ENCODE data around the gene ZBTB16.

ZBTB16 gene

GRCh38 chr11:114073007-114073827 lies 13.7 kb downstream of the ZBTB16 start (continued):
- TF ChIP-seq OSR2 (tag by site-specific recombination; IDR thresholded peaks at IDR 0.05) (no peak), ZNF423 (tag by site-specific recombination; IDR thresholded peaks at IDR 0.05) (no peak), ZNF239 (tag by site-specific recombination; IDR thresholded peaks at IDR 0.05) (no peak), ZNF623 (tag by site-specific recombination; IDR thresholded peaks at IDR 0.05) (no peak), RBAK (tag by site-specific recombination; IDR thresholded peaks at IDR 0.05) (no peak), ZXDB (tag by site-specific recombination; IDR thresholded peaks at IDR 0.05) (no peak)
- TF ChIP-seq, protein P1, sequence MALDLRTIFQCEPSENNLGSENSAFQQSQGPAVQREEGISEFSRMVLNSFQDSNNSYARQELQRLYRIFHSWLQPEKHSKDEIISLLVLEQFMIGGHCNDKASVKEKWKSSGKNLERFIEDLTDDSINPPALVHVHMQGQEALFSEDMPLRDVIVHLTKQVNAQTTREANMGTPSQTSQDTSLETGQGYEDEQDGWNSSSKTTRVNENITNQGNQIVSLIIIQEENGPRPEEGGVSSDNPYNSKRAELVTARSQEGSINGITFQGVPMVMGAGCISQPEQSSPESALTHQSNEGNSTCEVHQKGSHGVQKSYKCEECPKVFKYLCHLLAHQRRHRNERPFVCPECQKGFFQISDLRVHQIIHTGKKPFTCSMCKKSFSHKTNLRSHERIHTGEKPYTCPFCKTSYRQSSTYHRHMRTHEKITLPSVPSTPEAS (tag by site-specific recombination; IDR thresholded peaks at IDR 0.05), result no peak

GRCh38 chr11:114073828-114074381 lies 14.4 kb downstream of the ZBTB16 start:
- Histone ChIP-seq H3K4me1 (ENCODE audit: control insufficient read depth, insufficient read depth, low read length) (peaks cover 24% of the 10 kb centered on the region), H3K27ac (ENCODE audit: extremely low read depth, low read depth, low read length) (no peak overlapping the region), H3K9me3 (ENCODE audit: control insufficient read depth, insufficient read depth, low read depth, low read length) (no peaks in the 10 kb centered on the region), H3K4me3 (ENCODE audit: low read depth, low read length) (no peak overlapping the region), H3K36me3 (ENCODE audit: control insufficient read depth in 2 of 2, insufficient read depth in 1 of 2, low read length in 2 of 2) (no peaks in the 10 kb centered on the region)
- POLR2A ChIA-PET, result interaction anchor here (1.5 kb wide), 1 partner anchor 14 kb away, joined by 3 read pairs; no protein-coding TSS in a partner anchor
- CTCF ChIA-PET, result no interaction called here
- TF ChIP-seq ZNF768 (tag by site-specific recombination; IDR thresholded peaks at IDR 0.05) (no peak), OSR2 (tag by site-specific recombination; IDR thresholded peaks at IDR 0.05) (0 out of 2 replicates have a peak, but pooled peaks have one; percentile 19)

DNA sequence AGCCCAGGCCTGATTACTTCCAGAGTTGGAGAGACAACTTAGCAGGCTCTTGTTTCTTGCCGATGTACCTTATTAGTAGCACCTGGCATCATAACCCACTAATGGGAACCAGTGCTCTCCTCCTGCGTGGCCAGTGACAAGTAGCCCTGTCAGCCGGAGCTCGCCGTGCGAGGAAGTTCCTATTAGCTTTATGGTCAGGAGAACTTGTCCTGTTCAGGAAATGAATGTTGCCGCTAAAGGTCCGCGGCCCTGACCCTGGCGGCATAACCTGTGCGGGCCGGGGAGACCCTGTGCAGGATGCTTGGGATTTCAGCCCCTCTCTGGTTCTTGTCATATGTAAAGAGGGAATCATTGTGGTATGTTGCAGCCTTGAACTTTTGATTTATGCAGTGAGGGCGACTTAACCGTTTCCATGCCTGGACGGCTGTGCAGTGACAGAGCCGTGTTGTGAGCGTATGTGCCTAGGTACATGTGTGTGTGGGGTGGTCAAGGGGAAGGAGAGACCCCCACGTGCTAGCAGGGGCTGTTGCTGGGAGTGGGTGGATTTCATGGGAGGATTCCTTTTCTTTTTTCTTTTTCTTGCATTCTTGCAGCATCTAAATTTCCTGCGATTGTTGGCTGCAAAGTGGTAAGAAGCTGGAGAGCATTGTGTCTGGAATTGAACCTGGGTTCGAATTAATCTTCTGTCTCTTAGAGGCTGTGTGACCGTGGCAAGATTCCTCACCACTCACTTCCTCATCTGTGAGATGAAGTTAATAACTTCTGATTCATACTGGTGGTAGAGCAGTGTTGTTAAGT lies 15.2 kb downstream of the ZBTB16 start:
- ChIA-PET CTCF (no interaction called here), POLR2A (interaction anchor here (1.5 kb wide), 1 partner anchor 15 kb away, joined by 3 read pairs; no protein-coding TSS in a partner anchor)
- TF ChIP-seq KLF10 (tag by site-specific recombination; IDR thresholded peaks at IDR 0.05), result no peak
- TF ChIP-seq ZNF677 (tag by site-specific recombination; IDR thresholded peaks at IDR 0.05), result no peak
- no peak for TF ChIP-seq ZNF701 (tag by site-specific recombination; IDR thresholded peaks at IDR 0.05)
- no peak for TF ChIP-seq ZNF629 (tag by site-specific recombination; IDR thresholded peaks at IDR 0.05)
- TF ChIP-seq, protein P2, sequence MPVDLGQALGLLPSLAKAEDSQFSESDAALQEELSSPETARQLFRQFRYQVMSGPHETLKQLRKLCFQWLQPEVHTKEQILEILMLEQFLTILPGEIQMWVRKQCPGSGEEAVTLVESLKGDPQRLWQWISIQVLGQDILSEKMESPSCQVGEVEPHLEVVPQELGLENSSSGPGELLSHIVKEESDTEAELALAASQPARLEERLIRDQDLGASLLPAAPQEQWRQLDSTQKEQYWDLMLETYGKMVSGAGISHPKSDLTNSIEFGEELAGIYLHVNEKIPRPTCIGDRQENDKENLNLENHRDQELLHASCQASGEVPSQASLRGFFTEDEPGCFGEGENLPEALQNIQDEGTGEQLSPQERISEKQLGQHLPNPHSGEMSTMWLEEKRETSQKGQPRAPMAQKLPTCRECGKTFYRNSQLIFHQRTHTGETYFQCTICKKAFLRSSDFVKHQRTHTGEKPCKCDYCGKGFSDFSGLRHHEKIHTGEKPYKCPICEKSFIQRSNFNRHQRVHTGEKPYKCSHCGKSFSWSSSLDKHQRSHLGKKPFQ (tag by site-specific recombination; IDR thresholded peaks at IDR 0.05), result no peak
- TF ChIP-seq ZNF211 (tag by site-specific recombination; IDR thresholded peaks at IDR 0.05; ENCODE audit: low read depth), result no peak
- TF ChIP-seq ZNF362 (tag by site-specific recombination; IDR thresholded peaks at IDR 0.05), result no peak

More for the DNA sequence above, 15.2 kb downstream of the ZBTB16 start:
- no peaks in the 10 kb centered on the region for H3K9me3 ChIP-seq (ENCODE audit: control insufficient read depth, insufficient read depth, low read depth, low read length)
- H3K4me1 ChIP-seq (ENCODE audit: control insufficient read depth, insufficient read depth, low read length), result peaks cover 27% of the 10 kb centered on the region
- no peak overlapping the region for H3K27ac ChIP-seq (ENCODE audit: extremely low read depth, low read depth, low read length)
- no peak overlapping the region for H3K4me3 ChIP-seq (ENCODE audit: low read depth, low read length)
- no peaks in the 10 kb centered on the region for H3K36me3 ChIP-seq (ENCODE audit: control insufficient read depth in 2 of 2, insufficient read depth in 1 of 2, low read length in 2 of 2)

All from HEK293 (cell line).